RWPE2 (cell line): ENCODE data around the gene ACSL6.

Source experiments
- ATAC-seq: fragments of 200-7000 bp; cut with Tn5 transposase; 3 replicates; pipeline ENCODE4 v1.9.1; 2021; ENCODE audit warnings: low read depth
- DNase-seq: peaks from one replicate; pipeline ENCODE4 v3.0.0-alpha.2; 2020; ENCODE audit warnings: low spot score
- H3K27ac ChIP-seq: fragments of 450-650 bp; 2 replicates; pipeline ENCODE4 v1.5.1; 2017; ENCODE audit warnings: mild to moderate bottlenecking; ENCODE audit not compliant: poor library complexity, severe bottlenecking
- H3K27me3 ChIP-seq: fragments of 250-450 bp; sonication (Bioruptor Pico); 2 replicates; pipeline ENCODE4 v1.5.1; 2021; ENCODE audit warnings: mild to moderate bottlenecking, moderate library complexity; ENCODE audit not compliant: insufficient read depth, poor library complexity, severe bottlenecking
- H3K36me3 ChIP-seq: fragments of 250-450 bp; sonication (Bioruptor Pico); 2 replicates; pipeline ENCODE4 v1.5.1; 2020; ENCODE audit warnings: low read depth, mild to moderate bottlenecking, moderate library complexity
- H3K4me1 ChIP-seq: fragments of 250-450 bp; sonication (Bioruptor Pico); 2 replicates; pipeline ENCODE4 v1.5.1; 2021; ENCODE audit warnings: mild to moderate bottlenecking, moderate library complexity; ENCODE audit not compliant: insufficient read depth, poor library complexity, severe bottlenecking
- H3K4me3 ChIP-seq: fragments of 250-450 bp; sonication (Bioruptor Pico); 2 replicates; pipeline ENCODE4 v1.5.1; 2021; ENCODE audit warnings: mild to moderate bottlenecking, moderate library complexity; ENCODE audit not compliant: severe bottlenecking
- H3K9me3 ChIP-seq: fragments of 250-450 bp; sonication (Bioruptor Pico); 2 replicates; pipeline ENCODE4 v1.5.1; 2021; ENCODE audit warnings: mild to moderate bottlenecking, moderate library complexity; ENCODE audit not compliant: severe bottlenecking
- TF ChIP-seq, protein P1 (sequence below): fragments of 450-650 bp; IDR thresholded peaks from one replicate; pipeline ENCODE4 v1.5.1; 2017; ENCODE audit warnings: mild to moderate bottlenecking, moderate library complexity; ENCODE audit not compliant: poor library complexity, severe bottlenecking

ACSL6 gene

DNA sequence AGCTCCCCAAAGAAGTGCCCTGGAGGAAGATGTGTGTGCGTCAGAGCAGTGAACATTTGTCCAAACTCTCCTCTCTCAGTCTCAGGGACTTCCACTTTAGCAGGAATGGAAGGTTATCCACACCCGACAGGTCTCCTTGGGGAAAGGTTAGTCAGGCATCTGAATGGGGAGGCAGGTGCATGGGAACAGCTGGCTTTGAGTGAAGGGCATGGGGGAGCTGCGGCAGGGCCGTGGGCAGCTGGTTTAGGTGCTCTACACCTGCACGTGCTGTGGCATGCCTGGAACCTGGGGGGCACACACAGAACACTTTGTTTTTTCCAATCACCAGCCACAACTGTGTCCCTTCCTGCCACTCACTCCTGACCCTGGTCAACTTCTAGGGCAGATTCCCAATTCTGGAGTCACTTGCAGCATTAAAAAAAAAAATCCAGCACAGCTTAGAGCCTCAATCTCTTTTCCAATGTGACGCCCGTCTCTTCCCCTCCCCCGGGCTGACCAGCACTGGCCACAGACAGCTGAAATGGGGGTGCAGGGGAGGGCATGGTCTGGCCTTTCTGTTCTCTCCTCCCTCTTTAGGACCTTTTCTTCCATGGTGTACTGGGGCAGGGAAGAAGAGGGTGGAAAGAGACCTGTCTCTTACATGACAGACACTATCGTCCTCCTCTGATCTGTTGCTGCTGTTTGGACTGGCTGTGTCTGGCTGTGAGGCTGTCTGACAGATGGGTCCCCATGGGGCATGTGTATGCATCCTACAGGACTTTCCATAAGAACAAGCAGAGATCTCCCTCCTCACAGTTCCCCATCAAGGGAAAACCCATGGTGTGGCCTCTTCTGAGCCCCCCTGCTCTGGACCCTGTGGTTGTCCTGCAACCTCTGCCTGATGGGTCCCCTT lies 39.4 kb upstream of the ACSL6 start:
- TF ChIP-seq, protein P1, sequence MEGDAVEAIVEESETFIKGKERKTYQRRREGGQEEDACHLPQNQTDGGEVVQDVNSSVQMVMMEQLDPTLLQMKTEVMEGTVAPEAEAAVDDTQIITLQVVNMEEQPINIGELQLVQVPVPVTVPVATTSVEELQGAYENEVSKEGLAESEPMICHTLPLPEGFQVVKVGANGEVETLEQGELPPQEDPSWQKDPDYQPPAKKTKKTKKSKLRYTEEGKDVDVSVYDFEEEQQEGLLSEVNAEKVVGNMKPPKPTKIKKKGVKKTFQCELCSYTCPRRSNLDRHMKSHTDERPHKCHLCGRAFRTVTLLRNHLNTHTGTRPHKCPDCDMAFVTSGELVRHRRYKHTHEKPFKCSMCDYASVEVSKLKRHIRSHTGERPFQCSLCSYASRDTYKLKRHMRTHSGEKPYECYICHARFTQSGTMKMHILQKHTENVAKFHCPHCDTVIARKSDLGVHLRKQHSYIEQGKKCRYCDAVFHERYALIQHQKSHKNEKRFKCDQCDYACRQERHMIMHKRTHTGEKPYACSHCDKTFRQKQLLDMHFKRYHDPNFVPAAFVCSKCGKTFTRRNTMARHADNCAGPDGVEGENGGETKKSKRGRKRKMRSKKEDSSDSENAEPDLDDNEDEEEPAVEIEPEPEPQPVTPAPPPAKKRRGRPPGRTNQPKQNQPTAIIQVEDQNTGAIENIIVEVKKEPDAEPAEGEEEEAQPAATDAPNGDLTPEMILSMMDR: no peak
- no peak overlapping the region for H3K27ac ChIP-seq
- H3K36me3 ChIP-seq: no peaks in the 10 kb centered on the region
- H3K9me3 ChIP-seq: no peaks in the 10 kb centered on the region
- no peaks in the 10 kb centered on the region for H3K4me1 ChIP-seq
- ATAC-seq (no peak), DNase-seq (no peak)
- H3K4me3 ChIP-seq: no peak overlapping the region
- no peaks in the 10 kb centered on the region for H3K27me3 ChIP-seq

DNA sequence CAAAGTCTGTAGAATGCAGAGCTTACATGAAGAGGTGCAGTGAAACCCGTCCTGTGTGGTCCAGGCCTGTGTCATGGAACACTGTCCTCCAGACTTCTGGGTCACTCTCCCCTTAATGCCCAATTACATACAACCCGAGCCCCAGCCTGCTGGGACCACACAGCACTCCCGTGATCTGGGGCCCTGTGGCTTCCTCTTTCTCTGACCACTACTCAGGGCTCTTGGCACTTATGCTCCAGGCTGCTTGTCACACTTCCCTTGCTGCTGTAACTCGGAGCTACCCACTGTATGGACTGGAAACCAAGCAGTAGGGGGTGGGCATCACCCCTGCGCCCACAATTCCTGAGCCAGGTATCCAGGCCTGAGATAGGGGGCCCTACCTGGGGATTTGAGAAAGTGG lies 38.7 kb upstream of the ACSL6 start:
- Histone ChIP-seq H3K27me3 (no peaks in the 10 kb centered on the region), H3K27ac (no peak overlapping the region)
- no peak for DNase-seq

DNA sequence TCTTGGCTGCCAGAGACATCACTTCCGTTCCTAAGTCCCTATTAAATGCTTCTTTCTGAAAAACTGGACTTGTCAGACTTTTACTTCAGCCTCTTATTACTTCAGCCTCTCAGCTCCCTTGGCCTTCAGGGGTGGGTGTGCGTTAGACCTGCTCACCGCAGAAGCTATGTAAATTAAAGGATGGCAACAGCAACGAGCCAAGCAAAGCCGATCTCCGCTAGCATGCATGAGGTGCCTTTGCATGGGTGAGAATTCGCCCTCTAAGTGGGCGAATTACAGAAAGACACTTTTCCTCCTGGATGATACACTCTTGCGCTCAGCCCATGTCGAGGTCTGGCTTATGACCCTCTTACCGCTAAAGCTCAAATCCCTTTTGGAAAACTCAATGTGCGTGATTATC lies 38.1 kb upstream of the ACSL6 start:
- Histone ChIP-seq H3K9me3 (no peaks in the 10 kb centered on the region), H3K4me1 (no peaks in the 10 kb centered on the region), H3K4me3 (no peak overlapping the region), H3K36me3 (no peaks in the 10 kb centered on the region), H3K27me3 (no peaks in the 10 kb centered on the region), H3K27ac (no peak overlapping the region)
- ATAC-seq (no peak), DNase-seq (no peak)
- TF ChIP-seq, protein P1: no peak

More for the DNA sequence above, 38.7 kb upstream of the ACSL6 start:
- Histone ChIP-seq H3K36me3 (no peaks in the 10 kb centered on the region), H3K4me1 (no peaks in the 10 kb centered on the region), H3K9me3 (no peaks in the 10 kb centered on the region), H3K4me3 (no peak overlapping the region)
- TF ChIP-seq, protein P1: no peak
- no peak; the same call in 2 of the 3 replicates for ATAC-seq

DNA sequence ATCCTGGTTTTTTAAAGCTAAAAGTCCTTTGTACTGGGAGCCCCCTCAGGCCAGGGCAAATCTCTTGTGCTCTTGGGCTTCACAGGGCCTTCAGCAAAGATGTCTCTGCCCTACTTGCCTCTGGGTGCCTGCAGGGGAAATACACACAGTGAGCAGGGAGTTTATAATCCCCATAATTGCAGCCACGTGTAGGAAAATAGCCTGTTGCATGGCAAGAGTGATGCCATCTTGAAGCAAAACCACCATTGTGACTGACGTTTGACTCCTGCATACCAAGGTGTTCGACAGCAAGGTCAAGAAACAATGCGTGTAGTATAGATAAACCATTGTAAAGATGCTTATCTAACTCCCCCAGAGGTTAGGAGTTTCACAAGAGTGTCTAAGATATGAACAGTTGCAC lies 37.6 kb upstream of the ACSL6 start:
- no peak overlapping the region for H3K4me3 ChIP-seq
- H3K27ac ChIP-seq: no peak overlapping the region
- no peaks in the 10 kb centered on the region for H3K4me1 ChIP-seq
- no peaks in the 10 kb centered on the region for H3K27me3 ChIP-seq
- ATAC-seq (no peak), DNase-seq (no peak)
- TF ChIP-seq, protein P1: no peak
- no peaks in the 10 kb centered on the region for H3K36me3 ChIP-seq
- H3K9me3 ChIP-seq: no peaks in the 10 kb centered on the region

DNA sequence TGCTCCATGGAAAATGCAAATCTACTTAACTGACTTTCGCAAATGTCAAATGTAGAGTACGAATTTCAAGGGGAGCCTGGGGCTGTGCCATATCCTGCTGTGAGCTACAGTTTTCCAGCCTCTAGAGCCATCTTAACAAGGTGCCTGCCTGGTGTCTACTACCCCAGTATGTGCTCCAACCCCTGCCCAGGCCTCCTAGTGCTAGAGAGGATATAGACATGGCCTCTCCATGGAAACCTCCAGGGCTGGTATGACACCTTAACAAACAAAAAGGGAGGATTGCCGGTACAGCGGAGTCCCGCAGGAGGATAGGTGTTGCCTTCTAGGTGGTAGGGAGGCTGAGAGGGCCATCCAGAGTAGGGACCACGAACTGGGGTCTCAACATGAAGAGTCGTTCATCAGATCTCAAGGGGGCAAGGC lies 35.4 kb upstream of the ACSL6 start:
- no peaks in the 10 kb centered on the region for H3K9me3 ChIP-seq
- H3K27me3 ChIP-seq: peaks cover 6% of the 10 kb centered on the region
- H3K4me1 ChIP-seq: no peaks in the 10 kb centered on the region
- no peak overlapping the region for H3K4me3 ChIP-seq
- ATAC-seq (no peak), DNase-seq (peak; percentile 49)
- TF ChIP-seq, protein P1: no peak
- H3K27ac ChIP-seq: no peak overlapping the region
- no peaks in the 10 kb centered on the region for H3K36me3 ChIP-seq
